HG03439 (cell line): ENCODE measurements around the gene HTR4.

ENCODE experiments used
- ATAC-seq: cut with Tn5 transposase; IDR thresholded peaks from one replicate; pipeline ENCODE4 v1.9.1; 2021; ENCODE audit warnings: mild to moderate bottlenecking, moderate library complexity; ENCODE audit not compliant: unreplicated experiment

HTR4 gene

DNA sequence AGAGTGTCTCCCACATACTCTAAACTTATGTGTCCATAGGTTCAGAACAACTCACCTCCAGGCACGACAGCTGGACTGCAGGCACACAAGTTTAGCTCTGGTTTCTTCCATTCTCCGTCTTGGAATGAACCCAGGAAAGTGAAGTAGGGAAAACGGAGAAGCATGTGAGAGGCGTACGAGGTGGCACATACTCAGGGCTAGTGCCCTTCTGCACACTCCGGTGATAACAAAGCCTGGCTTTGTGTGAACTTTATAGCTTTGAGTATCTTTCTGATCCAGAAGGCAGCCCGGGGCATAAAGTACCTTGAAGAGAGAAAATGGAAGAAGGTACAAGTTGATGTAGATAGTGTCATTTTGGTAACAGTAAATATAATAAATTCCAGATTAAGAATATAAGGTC, 11.1 kb upstream of the HTR4 start:
- ATAC-seq: no peak

- ATAC-seq: no peak
Measured at GRCh38 chr5:148663509-148663908, 9.2 kb upstream of the HTR4 start.

DNA sequence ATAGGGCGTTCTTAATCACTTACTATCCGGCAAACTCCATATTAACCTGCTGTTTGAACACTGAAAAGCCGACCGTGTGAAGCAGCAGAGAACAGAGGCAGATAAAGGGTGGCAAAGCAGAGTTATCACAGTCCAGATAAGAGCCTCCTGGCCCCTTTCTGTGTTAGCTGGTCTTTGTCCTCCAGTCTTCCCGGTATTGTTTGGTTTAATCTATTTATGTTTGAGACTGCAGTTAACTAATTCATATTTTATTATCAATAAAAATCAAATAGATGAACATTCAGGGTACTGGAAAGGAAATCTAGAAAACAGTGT, 6.0 kb upstream of the HTR4 start:
- ATAC-seq: no peak

DNA sequence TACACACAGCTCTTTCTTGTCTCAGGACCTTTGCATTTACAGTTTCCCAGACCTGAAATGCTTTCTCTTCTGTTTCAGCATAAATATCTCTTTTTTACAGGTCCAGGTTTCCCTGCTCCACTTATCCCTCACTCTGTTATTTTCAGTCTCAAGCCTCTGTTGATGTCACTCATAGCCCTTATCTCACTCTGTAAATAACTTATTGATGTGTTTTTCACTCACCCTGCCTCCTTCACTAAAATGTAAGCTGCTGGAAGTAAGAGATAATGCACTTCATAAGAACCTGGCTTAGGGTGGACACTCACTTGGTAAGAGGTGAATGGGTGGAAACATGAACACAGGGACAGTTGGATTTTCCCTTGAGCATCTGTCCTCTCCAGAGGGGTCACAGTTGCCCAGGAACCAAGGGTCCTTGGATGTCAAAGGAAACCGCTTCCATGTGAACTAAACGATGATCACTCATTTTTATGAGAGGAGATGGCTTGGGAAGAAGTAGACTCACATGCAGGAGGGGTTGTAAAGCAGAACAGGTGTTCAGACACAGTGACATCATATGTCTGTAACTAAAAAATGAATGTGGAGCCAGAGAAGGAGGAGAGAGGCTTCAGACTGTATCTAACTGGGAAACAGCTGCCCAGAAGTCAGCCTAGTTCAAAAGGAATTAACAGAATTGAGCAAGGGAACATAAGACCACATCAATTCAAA, 5.5 kb upstream of the HTR4 start:
- ATAC-seq: no peak

DNA sequence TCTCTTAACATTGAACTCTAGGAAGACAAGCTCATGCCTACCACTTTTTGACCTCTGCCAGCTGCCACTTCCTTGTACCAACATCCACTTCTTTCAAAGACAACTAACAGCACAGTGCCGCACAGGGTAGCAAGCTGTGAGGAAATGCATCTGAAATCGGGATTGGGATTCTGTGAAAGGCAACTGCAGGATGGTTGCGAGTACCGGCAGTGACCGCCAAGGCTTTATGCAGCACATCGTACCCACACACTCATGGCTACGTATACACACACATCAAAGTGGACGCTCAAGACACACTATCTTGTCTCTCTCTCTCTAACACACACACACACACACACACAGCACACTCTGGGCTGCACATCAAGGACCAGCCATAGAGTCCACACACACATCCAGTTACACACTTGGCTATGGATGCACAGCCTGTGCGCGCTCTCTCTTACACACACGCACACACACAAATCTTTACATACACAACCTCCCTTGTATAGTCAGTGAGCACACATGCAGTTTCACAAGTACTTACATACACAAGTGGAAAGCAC, 964 bp downstream of the HTR4 start:
- ATAC-seq: no peak

GRCh38 chr5:148651528-148651927, 2.8 kb downstream of the HTR4 start:
- no peak for ATAC-seq

DNA sequence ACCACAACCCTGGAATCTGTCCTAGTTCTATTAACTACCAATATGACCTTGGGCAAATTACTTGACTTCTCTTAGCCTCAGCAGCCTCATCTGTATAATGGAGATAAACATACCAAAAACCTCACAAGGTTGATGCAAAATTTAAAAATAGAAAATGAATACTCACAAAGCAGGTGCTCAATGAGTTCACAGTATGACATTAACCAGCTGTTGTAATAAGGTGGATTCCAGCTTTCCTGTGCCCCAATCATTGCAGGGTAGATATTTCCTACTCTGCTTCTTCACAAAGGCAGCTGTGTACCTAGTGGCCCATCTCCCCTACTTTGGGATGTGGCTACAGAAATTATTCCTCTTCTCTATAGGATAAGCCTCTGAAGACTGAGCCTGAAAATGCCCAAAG, 8.8 kb downstream of the HTR4 start:
- ATAC-seq: no peak

DNA sequence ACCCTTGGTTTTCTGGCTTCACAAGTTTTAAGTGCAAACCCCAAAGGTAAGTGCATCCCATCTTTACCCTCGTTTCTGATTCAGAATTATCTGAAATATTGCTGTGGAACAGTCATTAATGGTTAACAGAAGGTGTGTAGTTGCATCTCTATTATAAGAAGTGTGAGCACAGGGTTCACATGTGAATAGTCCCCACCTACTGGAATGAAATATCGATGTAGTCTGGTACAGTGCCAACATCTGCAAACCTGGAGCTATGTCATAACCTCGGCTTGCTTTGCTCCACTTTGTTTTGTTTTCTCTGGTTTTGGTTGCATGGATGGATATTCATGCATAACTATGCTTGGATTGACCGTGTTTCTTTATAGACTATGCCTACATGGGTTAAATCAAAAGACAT, 12.6 kb downstream of the HTR4 start:
- ATAC-seq: no peak

- no peak for ATAC-seq
Measured at GRCh38 chr5:148640471-148640870, 13.9 kb downstream of the HTR4 start.

DNA sequence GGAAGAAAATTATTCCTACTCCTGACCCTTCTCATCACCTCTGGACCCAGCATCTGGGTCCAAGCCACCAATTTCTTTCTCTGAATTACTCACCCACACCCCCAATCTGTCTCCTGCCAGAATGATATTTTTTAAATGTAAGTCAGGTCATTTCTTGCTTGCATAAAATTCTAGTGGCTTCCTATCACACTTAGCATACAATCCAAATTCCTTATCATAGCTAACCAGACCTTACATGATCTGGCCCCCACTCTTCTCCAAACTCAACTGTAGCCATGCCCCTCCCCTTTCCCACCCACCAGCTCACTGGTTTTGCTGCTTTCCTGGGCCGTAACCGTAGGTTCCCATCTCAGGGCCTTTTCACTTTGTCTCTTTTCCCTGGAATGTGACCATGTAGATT, 15.2 kb downstream of the HTR4 start:
- ATAC-seq: no peak

DNA sequence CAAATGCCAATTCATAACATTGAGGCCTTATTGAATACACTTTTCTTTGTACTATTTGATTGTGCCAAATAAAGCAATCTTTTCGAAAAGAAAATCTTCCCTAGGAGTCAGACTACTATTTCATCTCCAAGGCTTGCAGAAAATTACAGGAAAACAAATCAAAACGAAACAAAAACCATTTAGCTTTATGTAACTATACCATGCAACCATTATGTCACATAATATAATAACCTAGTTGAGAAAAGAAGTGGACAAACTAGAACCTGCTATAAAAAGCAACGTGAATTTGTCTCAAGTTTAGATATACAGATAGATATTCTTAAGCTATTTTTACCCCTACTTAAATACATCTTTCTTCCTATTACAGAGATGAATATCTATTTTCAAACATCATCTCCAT, 18.0 kb downstream of the HTR4 start:
- no peak for ATAC-seq

DNA sequence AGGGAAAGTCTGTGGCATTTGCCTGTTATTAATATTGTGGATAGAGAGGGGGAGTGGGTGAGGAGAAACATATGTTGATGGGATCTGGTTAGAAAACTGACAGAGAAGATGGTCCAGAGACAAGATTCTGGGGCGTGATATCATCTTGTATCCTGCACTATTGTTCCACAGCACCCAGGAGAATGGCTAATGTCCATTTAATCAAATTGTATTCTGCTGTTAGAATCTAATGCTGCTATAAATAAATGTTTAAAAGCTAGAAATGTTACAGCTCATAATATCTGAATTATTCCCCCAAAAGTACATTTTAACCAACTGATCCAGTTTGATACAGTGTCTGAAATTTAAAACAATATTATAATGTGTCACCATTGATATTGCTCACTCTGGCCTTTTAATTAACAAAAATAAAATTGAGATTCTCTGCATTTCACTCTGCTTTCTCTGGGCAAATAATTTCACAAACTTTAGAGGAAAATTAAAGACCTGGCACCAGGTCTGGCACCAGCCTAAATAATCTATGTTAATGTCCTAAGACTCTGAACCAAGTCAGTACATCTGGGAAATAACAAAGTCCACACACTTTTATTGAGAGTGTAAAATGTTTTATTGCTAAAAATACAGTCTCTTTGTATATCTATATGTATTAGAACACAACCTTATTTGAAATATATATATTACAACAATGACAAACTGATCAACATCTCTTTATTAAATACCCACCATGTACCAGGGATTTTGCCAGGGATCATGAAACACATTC, 18.8 kb downstream of the HTR4 start:
- no peak for ATAC-seq

- no peak for ATAC-seq
Measured at GRCh38 chr5:148633067-148633377, 21.3 kb downstream of the HTR4 start.

GRCh38 chr5:148632255-148633066, 21.9 kb downstream of the HTR4 start:
- ATAC-seq: no peak

DNA sequence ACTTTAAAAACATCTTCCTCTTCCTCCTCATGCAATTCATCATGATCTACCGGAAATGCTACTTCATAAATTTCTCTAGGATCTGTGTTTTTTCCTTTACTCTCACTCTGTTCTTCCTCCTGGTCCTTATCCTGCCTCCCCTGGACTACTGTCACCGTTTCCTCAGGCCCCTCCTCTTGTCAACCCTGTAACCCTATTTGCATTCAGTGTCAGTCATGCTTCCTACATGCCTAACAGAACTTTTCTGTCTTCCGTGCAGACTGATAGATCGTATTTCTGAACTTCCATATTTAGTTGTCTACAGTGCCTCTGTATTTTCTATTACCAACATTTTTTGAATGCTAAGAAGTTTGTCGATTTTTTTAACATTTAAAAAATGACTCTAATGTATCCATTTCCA, 27.3 kb downstream of the HTR4 start:
- no peak for ATAC-seq

GRCh38 chr5:148626081-148626613, 28.2 kb downstream of the HTR4 start:
- no peak for ATAC-seq

GRCh38 chr5:148625250-148625649, 29.1 kb downstream of the HTR4 start:
- ATAC-seq: no peak

DNA sequence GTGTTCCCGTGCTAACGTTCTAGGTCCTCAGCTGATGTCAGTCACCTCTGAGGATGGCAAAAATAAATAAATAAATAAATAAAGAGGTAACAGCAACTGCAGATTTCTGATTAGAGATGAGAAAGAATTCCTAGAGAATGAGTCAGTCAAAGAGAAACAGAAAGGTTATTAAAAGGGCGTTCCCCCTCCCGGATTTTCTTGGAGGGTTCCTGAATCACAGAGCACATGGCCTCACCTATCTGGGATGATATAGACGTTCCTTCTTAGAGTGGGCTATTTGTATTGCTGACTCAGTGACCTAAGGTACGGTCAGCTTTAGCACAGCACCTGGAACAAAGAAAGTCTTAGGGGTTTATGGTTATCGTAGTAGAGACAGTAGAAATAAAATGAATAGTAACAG, 30.6 kb downstream of the HTR4 start:
- no peak for ATAC-seq

DNA sequence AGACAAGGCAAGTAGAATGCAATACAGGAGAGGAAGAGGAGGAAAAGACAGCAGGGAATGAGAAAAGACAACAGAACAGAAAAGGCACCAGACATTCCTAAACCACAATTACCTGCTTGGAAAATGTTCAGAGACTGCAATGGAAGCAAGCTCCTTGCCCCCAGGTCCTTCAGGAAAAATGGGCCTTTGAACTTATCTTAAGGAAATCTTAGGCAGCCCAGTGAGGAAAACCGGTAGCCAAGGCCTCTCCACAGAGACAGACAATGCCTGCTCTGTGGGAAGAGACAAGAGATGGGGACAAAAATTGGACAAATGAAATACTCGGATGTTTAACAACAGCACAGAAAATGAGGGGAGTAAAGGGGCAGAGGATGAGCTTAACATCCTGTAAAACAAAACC, 31.2 kb downstream of the HTR4 start:
- ATAC-seq: no peak

GRCh38 chr5:148620696-148621095, 33.6 kb downstream of the HTR4 start:
- ATAC-seq: no peak

- ATAC-seq: no peak
Measured at GRCh38 chr5:148620091-148620490, 34.2 kb downstream of the HTR4 start.

DNA sequence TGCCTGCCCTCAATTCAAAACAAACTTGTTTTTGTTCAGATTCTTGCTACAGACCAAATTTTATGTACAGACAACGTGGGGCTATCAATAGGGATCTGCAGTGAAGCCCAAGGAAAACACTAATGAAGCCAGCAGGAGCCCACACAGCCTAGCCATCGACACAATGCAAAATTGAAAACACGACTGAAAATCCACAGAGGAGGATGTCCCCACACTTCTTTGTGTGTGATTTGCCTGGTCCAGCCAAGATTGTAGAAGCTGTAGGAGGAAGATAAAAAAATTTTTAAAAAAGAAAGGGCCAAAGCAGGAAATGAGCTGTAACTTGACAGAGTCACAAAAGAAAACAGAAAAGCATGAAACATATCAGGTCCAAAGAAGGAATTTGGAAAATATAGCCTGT, 34.8 kb downstream of the HTR4 start:
- no peak for ATAC-seq
